NCI-H748 treated with DMSO at 0.1 percent for 48 hours (cell line): Measurements from ENCODE around the gene MEIOB.
"Not testable (repeated sequence)": the region's sequence is repeated elsewhere in the genome, so short reads cannot be mapped to it uniquely, and the experiment has no call there.

Source experiments
- DNase-seq: peaks from one replicate; lab custom pipeline; 2025; lab: John Stamatoyannopoulos, UW

Gene MEIOB

DNA sequence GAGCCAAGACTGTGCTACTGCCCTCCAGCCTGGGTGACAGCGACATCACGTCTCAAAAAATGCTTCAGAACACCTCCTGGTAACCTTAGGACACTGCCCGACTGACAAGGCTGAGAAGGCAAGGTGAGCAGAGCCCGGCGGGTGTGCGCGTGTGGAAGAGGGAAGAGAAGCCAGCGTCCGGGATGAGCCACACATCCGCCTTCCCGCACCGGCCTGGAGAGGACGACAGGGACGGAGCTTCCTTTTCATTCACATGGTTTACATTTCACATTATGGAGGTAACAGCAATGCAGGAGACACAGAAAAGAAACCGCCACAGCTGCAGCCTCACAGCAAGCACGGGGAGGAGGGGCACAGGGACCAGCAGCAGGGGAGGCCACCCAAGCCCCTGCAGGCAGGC, 61.9 kb downstream of the MEIOB start:
- DNase-seq: no peak

DNA sequence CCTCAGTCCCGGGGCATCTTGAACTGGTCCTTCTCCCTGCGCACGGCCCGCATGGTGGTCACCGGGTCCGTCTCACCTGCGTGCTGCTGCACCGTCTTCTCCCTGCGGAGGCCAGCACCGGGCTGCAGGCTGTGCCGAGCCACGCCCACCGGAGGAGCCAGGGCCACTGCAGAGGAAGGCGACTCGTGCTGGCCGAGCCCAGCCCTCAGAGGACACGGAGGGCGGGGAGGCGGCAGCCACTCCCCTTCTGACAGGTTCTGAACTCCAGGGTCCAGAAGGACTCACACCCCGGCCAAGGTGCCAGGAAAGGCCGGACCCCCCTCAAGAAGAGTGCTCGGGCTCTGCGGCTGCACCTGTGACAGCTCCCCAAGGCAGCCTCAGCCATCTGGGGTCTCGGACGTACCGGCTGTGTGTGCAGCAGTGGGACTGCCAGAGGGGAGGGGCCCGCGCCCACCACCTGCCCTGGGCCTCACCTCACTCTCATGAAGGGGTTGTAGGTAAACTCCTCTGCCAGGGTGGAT, 62.6 kb downstream of the MEIOB start:
- no peak for DNase-seq

DNA sequence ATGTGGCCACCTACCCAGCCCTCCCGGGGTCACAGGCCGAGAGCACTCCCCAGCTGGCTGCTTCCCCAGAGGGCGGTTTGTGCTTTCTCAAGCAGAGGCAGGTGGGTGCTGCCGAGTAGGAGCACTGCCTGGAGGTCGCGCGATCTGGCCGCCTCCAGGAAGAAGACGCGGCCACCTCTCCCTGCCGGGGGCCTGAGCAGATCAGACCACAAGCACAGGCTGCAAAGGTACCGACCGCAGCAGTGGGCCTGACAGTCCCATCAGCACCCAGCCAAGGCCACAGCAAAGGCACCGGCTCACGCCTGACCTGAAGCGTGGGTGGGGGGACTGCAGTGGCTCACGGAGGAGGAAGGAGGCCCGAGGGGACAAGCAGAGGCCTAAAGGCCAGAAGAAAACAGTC, 63.3 kb downstream of the MEIOB start:
- DNase-seq: no peak

DNA sequence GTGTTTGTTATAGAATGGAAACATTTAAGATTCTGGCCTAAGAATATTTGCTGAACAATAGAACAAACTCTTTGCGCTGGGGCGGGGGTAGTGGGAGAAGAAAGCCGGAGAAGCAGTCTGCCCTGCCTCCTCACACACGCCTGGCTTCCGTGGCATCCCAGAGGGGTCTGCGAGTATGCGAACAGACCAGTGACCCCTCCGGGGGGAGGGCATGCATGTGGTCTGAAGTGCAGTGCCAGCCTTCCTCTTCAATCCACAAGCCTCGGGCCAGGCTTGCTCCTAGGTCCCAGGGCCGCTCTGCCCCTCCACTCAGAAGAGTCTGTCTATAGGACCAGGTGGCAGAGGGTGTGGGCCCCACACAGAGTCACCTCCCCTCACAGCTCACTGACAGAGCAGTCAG, 64.3 kb downstream of the MEIOB start:
- no peak for DNase-seq

DNA sequence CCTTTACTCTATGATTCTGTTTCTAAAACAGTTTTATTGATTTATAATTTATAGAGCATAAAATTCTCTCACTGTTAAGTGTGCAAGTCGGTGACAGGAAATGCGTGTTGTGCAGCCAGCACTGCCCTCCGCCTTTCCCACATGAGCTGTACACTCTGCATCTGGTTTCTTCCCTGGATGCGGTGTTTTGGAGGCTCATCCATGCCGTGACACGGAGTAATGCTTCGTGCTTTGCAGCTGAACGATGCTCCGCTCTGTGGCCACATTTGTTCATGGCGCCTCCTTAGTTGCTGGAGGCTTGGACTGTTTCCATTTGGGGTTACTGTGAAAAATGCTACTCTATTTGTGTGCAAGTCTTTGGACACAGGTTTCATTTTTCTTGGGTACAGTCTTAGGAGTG, 71.3 kb downstream of the MEIOB start:
- no peak for DNase-seq

DNA sequence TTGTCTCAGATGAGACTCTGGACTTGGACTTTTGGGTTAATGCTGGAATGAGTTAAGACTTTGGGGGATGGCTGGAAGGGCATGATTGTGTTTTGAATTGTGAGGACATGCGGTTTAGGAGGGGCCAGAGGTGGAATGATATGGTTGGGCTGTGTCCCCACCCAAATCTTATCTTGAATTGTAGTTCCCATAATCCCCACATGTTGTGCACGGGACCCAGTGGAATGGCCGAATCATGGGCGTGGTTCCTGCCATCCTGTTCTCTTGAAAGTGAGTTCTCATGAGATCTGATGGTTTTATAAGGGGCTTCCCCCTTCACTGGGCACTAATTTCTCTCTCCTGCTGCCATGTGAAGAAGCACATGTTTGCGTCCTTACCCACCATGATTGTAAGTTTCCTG, 72.7 kb downstream of the MEIOB start:
- not testable (repeated sequence) for DNase-seq

DNA sequence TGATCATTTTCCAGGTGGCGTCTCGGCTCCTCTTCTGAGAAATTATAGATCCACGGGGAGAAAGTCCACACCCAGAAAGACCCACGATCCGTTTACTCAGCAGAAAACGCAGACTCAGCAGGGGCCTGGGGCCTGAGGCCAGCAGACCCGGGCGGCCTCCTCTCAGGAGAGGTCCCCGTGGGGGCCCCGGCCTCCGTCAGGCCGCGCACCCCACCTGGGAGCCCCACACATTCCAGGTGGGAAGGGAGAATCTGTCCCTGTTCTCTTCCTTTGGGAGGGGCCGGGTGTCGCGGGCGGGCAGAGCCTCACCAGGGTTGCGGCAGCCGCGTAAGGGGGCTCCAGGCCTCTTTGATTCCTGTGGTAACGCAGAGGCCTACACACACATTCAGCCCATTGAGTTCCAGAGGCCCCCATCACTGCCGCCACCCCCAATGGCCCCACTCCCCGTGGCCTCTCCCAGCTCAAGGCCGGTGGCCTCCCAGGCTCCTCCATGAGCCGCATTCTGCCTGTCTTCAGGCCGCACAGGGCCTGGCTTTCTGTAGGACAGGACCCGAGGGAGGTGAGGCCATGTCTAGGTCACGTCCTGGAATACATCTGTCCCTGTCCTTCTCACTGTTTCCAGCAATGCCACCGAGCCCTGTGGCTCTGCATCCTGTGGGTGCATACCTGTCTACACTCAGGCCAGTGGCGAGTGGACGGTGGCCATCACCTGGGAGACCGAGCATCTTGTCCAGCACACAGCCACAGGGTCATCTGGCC, 76.9 kb downstream of the MEIOB start:
- DNase-seq: no peak

DNA sequence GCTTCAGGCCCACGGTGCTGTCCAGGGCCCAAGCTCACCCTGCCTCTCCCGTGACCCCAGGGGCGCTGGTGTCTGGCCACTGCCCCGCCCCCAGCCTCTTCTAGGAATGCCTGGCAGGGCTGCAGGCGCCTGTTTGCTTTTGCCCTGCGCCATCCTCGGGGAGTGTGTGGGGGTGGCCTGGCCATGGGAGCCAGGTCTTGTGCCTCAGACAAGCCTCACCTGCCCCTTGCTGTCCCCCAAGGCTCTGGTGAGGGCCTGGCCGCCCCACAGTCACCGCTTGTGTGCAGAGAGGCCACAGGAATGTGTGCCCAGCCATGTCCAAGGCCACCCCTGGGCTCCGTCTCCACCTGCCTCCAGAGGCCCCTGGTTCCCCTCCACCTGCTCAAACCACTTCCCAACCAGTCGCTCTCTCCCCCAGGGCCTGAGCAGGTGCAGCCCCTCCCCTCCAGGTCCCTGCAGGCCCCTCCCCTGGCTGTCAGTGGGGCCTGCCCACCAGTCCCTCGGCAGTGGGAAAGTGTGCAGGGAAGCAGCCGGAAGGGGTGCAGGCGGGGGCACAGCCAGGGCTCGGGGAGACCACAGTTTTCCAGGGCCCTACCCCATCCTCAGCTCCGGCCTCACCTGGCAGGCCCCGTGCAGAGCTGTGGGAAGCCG, 77.6 kb downstream of the MEIOB start:
- no peak for DNase-seq

DNA sequence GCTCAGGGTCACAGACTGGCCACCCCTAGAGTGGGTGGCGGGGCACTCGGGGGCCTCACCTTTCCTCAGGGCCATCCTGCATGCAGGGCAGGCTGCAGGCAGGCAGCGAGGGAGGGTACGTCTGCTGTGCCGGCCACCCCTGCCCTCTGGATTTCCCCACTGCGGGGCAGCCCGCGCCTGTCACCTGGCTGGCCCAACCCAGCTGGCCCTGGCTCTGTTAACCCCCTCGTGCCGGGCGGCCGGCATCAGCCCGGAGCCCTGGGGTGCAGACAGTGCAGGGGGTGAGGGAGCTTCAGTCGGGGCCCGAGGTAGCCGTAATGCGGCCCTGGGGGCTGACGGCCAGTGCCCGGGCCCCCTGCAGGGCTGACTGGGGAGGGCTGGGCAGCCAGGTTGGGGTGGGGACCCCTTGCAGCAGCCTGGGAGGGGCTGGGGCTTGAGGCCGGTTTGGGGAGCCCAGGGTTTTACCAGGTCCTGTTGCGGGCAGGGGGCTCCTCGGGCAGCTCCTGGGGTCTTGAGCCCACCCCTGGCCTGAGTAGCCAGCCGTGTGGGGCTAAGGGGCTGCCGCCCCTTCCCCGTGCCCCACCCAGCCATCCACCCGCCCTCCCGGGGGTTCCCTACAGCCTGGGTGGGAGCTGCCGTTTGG, 78.3 kb downstream of the MEIOB start, which contains the start of gene IGFALS:
TSS of gene IGFALS (minus strand) at position 128 of the 643 bp plus-strand sequence. CDS start at position 75, 53 bp downstream.
- DNase-seq: no peak

DNA sequence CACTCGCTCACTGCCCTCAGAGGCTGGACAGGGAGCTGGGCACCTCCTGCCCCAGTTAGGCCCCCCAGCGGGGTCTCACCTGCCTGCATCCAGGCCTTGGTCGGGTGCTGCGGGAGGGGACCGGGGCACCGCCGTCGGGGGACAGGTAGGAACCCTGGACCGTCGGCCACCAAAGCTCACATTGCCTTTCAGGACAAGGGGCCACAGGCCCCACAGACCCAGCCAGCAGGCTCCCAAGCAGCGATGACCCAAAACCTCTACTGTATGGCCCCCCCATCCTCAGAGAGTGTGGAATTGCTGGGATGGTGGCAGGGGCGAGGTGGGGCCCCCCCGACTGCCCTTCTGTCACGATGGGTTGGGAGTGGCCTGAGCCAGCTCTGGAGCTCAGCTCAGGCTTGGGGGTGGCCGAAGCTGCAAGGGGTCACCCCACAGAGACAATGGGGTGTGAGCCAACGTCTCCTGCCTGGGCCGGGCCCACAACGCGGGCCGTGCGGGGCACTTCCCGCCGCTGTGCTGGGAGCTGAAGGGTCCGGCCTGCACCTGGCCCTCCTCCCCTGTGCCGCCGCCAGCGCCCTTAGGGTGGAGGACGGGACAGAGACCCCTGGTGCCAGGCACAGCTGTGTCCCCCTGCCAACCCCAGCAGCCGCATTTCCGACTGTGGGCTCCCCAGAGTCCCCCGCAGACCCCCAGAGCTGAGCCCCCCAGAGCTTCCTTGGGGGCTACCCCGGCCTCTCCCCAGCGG, 79.0 kb downstream of the MEIOB start:
- no peak for DNase-seq

DNA sequence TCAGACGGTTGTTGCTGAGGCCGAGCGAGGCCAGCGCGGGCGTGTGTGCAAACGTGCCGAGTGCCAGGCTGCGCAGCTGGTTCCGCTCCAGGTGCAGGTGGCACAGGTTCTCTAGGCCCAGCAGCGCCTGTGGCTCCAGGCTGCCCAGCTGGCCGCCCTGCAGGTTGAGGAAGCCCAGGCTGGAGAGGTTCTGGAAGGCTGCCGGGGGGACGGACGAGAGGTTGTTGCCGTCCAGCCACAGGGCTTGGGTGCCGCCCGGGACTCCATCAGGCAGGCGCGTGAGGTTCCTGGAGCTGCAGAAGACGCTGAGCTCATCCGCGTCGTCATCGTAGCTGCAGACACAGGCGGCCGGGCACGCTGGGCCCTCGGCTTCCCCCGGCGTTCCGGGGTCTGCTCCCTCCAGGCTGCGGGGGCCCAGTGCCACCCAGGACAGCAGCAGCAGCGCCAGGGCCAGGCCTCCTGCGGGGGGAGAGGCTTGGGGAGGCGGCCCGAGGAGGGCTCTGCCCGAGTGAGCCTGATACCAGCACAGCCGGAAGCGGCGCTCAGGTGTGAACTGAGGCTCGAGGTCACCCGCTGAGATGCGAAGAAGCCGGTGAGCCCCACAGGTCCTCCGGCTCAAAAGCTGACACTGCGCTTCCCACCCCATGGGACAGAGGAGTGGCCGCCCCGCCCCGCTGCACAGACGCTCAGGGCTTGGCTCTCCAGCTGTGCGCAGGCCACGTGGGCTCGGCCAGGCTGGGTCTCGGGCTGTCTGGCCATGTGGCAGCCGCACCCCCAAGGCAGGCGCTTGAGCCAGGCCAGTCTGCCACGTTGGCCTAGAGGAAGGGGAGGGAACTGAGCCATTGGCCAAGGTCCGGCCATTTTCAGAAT, 79.8 kb downstream of the MEIOB start:
- no peak for DNase-seq

DNA sequence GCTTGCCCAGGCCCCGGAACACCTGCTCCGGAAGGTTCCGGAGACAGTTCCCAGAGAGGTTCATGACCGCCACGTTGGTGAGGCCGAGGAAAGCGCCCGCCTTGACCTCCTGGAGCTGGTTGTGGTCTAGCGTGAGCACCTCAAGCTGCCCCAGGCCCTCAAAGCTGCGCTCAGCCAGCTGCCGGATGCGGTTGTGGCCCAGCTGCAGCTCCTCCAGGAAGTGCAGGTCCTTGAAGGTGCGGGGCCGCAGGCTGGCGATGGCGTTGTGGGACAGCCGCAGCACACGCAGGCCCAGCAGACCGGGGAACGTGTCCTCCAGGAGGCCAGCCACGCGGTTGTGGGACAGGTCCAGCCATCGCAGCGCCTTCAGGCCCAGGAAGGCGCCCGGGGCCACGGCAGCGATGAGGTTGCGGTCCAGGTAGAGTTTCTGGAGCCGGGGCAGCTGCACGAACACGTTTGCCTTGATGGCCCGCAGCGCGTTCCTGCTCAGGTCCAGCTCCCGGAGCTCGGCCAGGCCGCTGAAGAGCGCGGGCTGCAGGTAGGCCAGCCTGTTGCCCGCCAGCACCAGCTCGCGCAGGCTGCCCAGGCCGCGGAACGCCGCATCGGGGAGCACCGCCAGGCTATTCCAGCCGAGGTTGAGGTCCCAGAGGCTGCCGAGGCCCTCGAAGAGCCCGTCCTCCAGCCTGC, 80.6 kb downstream of the MEIOB start:
- DNase-seq: no peak

DNA sequence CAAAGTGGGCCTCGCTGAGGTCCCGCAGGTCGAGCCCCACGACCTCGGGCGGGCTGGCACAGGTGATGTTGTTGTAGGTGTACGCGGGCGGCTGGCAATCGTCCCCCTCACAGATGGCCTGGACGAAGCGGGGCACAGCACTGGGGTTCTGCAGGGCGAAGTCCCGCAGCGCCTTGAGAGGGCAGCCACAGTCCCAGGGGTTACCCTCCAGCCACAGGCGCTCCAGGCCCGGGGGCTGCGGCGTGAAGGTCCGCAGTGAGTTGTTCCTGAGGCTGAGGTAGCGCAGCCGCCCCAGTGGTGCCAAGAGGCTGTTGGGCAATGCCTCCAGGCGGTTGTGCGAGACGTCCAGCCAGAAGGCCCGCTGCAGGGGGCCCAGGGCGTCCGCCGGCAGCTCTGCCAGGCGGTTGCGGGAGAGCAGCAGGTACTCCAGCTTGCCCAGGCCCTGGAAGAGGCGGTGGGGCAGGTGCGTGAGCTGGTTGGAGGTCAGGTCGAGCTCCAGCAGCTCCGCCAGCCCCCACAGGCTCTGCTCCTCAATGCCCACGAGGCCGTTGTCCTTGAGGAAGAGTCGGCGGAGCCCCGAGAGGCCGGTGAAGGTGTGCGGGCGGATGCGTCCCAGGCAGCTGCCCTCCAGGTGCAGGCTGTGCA, 81.2 kb downstream of the MEIOB start:
- DNase-seq: no peak

DNA sequence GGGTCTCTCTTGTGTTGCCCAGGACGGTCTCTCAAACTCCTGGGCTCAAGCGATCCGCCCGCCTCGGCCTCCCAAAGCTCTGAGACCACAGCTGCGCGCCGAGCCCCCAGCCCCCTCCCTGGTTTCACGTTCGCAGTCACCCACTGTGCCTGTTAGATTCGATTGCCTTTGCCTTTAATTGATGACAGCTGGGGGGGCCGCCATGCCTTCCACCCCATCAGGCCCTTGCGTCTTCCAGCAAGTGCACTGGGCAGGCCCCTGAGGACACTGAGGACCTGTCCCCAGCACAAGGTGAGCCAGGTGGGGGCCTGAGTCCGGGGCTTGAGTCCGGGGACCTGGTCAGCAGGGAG, 81.7 kb downstream of the MEIOB start:
- DNase-seq: no peak

DNA sequence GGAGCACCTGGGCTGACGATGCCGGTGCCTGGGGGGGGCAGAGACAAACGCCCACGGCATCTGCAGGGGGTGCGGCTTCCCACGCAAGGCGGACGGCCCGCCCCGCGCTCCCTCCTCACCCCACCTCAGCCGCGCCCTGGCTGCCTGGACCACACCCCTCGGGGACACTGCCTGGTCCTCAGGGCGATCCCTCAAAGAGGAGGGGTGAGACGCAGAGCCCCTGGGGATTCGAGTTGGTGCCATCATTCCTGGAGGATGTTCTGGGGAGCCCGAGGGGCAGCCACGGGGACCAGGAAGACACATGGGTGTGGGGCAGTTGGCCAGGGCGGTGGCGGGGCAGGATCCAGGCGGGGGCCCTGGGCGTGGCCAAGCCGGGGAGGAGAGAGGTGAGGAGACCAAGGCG, 82.3 kb downstream of the MEIOB start:
- no peak for DNase-seq

DNA sequence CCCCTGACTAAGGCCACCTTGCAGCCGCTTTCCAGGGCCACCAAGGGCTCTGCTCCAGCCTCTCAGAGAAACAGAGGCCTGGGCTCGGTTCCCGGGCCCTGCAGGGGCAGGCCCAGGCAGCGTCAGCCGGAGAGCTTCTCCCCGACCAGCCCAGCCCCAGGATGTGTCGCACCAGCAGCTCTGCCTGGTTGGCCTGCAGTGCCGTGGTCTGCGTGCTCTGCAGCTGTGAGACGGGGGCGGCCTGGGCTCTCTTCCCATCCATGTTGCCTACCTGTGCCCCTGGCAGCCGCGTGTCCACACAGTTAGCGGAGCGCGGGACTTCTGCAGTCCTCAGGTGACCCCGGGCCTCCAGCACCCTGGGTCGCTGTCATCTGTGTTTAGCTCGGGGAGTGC, 83.3 kb downstream of the MEIOB start:
- no peak for DNase-seq

DNA sequence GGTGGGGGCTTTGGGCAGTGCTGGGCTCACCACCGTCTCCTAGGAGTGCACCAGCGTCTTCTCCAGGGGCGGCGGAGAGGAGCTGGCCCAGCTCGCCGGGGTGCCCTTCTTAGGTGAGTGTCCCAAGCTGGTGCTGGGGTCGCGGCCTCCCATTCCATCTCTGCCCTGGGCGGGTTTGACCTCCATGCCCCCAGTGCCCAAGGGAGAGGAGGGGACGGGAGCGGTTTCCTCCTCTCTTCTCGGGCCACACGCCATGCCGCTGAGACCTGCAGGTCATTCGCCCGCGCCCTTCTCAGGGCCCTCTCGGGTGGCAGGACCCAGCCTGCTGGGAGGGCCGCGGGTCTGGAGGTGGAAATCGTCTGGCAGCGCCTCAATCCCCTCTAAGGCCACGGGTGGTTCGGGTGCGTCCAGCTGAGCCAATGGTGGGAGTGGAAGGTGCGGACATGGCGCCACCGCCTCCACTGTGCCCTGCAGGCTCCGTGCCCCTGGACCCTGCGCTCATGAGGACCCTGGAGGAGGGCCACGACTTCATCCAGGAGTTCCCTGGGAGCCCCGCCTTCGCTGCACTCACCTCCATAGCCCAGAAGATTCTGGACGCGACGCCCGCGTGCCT, 83.8 kb downstream of the MEIOB start:
- no peak for DNase-seq

DNA sequence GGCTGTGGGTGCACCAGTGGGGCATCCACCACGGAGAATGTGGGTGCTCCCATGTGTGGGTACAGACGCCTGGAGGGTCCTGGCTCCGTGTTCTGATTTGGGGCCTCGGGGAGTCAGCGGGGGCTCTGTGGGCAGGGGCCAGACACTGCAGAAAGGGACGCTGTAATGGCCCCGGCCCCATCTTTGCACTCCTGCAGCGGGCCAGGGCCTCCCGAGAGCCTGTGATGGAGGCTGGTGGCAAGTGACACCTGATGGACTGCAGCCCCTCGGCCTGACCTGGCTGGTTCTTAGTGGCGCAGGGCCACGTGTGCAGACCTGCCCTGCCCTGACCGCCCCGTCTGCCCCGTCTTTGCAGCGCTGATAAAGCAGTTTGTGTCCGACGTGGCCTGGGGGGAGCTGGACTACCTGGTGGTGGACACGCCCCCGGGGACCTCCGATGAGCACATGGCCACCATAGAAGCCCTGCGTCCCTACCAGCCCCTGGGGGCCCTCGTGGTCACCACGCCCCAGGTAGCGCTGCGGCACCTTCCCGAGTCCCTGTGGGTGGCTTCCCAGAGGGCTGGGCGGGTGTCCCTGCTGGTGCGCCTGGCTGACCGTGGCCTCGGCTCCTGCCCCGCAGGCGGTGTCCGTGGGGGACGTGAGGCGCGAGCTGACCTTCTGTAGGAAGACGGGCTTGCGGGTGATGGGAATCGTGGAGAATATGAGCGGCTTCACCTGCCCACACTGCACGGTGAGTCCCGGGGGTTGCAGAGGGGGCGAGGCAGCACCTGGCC, 84.5 kb downstream of the MEIOB start:
- no peak for DNase-seq

DNA sequence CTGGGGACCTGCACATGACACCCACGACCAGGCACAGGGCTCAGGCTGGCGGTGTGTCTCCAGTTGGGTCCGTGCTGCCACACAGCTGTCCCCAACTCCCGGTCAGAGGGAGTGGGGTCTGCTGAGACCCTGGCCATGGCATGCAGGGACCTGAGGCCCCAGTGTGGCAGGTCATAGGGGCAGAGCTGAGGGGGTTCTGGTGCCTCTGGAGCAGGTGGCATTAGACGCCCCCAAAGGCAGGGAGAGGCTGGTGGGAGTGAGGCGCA, 85.0 kb downstream of the MEIOB start:
- DNase-seq: no peak
